HepG2 (cell line): ENCODE results near the gene SUSD3. TPM values are rescaled to one million over a fixed set of nuclear protein-coding genes. Genes with fewer than 3 reads are reported as not detected.

Experiments
- AGO1 ChIP-seq: fragments of 200-400 bp; formaldehyde crosslinking; IDR thresholded peaks from 2 replicates; pipeline ENCODE4 v1.6.1; 2017; ENCODE audit warnings: mild to moderate bottlenecking, low read depth, low read length, moderate library complexity; ENCODE audit not compliant: poor library complexity, severe bottlenecking
- ATF2 ChIP-seq: sonication (generic); formaldehyde crosslinking; IDR thresholded peaks from 2 replicates; pipeline ENCODE4 v1.4.0; 2020; ENCODE audit warnings: missing genetic modification reagents
- E2F5 ChIP-seq: sonication (generic); formaldehyde crosslinking; conservative IDR thresholded peaks from 2 replicates; pipeline ENCODE4 v1.4.0; 2020; ENCODE audit warnings: missing genetic modification reagents
- EP300 ChIP-seq, 3 experiments: sonication (generic) in 1 of 3; formaldehyde crosslinking in 1 of 3; IDR thresholded peaks; 2 replicates each; pipeline versions ENCODE4 v1.5.1 to v1.6.1; 2011 to 2020; ENCODE audit warnings: low read depth in 2 of 3, low read length in 2 of 3, borderline replicate concordance in 1 of 3, improper control_type of control experiment in 1 of 3, mild to moderate bottlenecking in 1 of 3, missing genetic modification reagents in 1 of 3, moderate library complexity in 1 of 3
- FOSL1 ChIP-seq: sonication (generic); formaldehyde crosslinking; IDR thresholded peaks from 2 replicates; pipeline ENCODE4 v1.9.0; 2021; ENCODE audit warnings: missing genetic modification reagents, borderline replicate concordance
- KLF13 ChIP-seq: sonication (generic); formaldehyde crosslinking; IDR thresholded peaks from 2 replicates; pipeline ENCODE4 v1.4.0; 2020; ENCODE audit warnings: mild to moderate bottlenecking, missing genetic modification reagents
- KLF9 ChIP-seq: IDR thresholded peaks from 2 replicates; pipeline ENCODE4 v1.6.1; 2016; ENCODE audit warnings: low read depth
- MTF2 ChIP-seq: sonication (generic); formaldehyde crosslinking; IDR thresholded peaks from 2 replicates; pipeline ENCODE4 v1.5.0; 2020; ENCODE audit warnings: missing genetic modification reagents, borderline replicate concordance
- RBM39 ChIP-seq: fragments of 200-400 bp; formaldehyde crosslinking; IDR thresholded peaks from one replicate; pipeline ENCODE4 v1.6.1; 2018; ENCODE audit warnings: antibody characterized with exemption, mild to moderate bottlenecking, low read depth, low read length; ENCODE audit not compliant: poor library complexity, severe bottlenecking
- SRSF4 ChIP-seq: fragments of 200-400 bp; formaldehyde crosslinking; IDR thresholded peaks from one replicate; pipeline ENCODE4 v1.6.1; 2018; ENCODE audit warnings: mild to moderate bottlenecking, low read depth, low read length, moderate library complexity; ENCODE audit not compliant: poor library complexity, severe bottlenecking
- ZBTB3 ChIP-seq: sonication (generic); formaldehyde crosslinking; IDR thresholded peaks from 2 replicates; pipeline ENCODE4 v1.4.0; 2020; ENCODE audit warnings: low read depth, mild to moderate bottlenecking, moderate library complexity, missing genetic modification reagents, borderline replicate concordance
- ZNF329 ChIP-seq: sonication (generic); formaldehyde crosslinking; IDR thresholded peaks from 2 replicates; pipeline ENCODE4 v1.9.0; 2021; ENCODE audit warnings: low read depth, mild to moderate bottlenecking, missing genetic modification reagents
- ZNF354B ChIP-seq: sonication (generic); formaldehyde crosslinking; IDR thresholded peaks from 2 replicates; pipeline ENCODE4 v1.8.0; 2022; ENCODE audit warnings: mild to moderate bottlenecking, missing genetic modification reagents
- ZNF556 ChIP-seq: sonication (generic); formaldehyde crosslinking; IDR thresholded peaks from 2 replicates; pipeline ENCODE4 v1.4.0; 2020; ENCODE audit warnings: mild to moderate bottlenecking, missing genetic modification reagents, borderline replicate concordance
- ZNF564 ChIP-seq: sonication (generic); formaldehyde crosslinking; IDR thresholded peaks from 2 replicates; pipeline ENCODE4 v1.8.1; 2023; ENCODE audit warnings: mild to moderate bottlenecking, missing genetic modification reagents
- ZNF674 ChIP-seq: sonication (generic); formaldehyde crosslinking; IDR thresholded peaks from 2 replicates; pipeline ENCODE4 v1.5.0; 2020; ENCODE audit warnings: low read depth, mild to moderate bottlenecking, missing genetic modification reagents
- ZNF800 ChIP-seq: sonication (generic); formaldehyde crosslinking; IDR thresholded peaks from 2 replicates; pipeline ENCODE4 v1.4.0; 2020; ENCODE audit warnings: missing genetic modification reagents
- polyA plus RNA-seq, 8 experiments: library from polyadenylated mRNA; depleted of rRNA in 3 of 8; stranded (reverse) in 7 of 8; unstranded in 1 of 8; fragments of >200 nt; fragmentation: Illumina TruSeq in 4 of 8; extraction: Trizol in 4 of 8; gene quantifications; 2 replicates each; pipeline versions ENCODE4 v1.2.1 to v1.2.3, GENCODE V29; 2011 to 2016; ENCODE audit warnings: low read depth in 4 of 8, missing spikeins in 1 of 8, mixed read lengths in 1 of 8; ENCODE audit not compliant: insufficient read depth in 1 of 8
- total RNA-seq, 5 experiments: library from RNA; depleted of rRNA; stranded (reverse); fragments of >200 nt; fragmentation: Illumina TruSeq; extraction: Trizol; gene quantifications; 2 replicates each; pipeline ENCODE4 v1.2.3, GENCODE V29; 2016; ENCODE audit warnings: low read depth in 1 of 5
- TF ChIP-seq, protein P1 (sequence below): sonication (generic); formaldehyde crosslinking; IDR thresholded peaks from 2 replicates; pipeline ENCODE4 v1.5.0; 2020; ENCODE audit warnings: mild to moderate bottlenecking, missing genetic modification reagents
- TF ChIP-seq, protein P2 (sequence below): sonication (generic); formaldehyde crosslinking; IDR thresholded peaks from 2 replicates; pipeline ENCODE4 v1.9.0; 2021; ENCODE audit warnings: missing genetic modification reagents, mild to moderate bottlenecking, borderline replicate concordance

Gene SUSD3
- total and polyA plus RNA-seq, 2 of the 13 experiments (the other 11 are each of a cell fraction or from before 2014, with no cell fraction given), result 7.0 to 9.1 TPM

GRCh38 chr9:93126825-93127368 lies 68.4 kb downstream of the SUSD3 start (continued):
- TF ChIP-seq ZNF556 (CRISPR knock-in tag), result peak; percentile 40; the same call in 1 of the 2 replicates
- no peak for TF ChIP-seq AGO1
- TF ChIP-seq FOSL1 (CRISPR knock-in tag), result no peak
- TF ChIP-seq, protein P1, sequence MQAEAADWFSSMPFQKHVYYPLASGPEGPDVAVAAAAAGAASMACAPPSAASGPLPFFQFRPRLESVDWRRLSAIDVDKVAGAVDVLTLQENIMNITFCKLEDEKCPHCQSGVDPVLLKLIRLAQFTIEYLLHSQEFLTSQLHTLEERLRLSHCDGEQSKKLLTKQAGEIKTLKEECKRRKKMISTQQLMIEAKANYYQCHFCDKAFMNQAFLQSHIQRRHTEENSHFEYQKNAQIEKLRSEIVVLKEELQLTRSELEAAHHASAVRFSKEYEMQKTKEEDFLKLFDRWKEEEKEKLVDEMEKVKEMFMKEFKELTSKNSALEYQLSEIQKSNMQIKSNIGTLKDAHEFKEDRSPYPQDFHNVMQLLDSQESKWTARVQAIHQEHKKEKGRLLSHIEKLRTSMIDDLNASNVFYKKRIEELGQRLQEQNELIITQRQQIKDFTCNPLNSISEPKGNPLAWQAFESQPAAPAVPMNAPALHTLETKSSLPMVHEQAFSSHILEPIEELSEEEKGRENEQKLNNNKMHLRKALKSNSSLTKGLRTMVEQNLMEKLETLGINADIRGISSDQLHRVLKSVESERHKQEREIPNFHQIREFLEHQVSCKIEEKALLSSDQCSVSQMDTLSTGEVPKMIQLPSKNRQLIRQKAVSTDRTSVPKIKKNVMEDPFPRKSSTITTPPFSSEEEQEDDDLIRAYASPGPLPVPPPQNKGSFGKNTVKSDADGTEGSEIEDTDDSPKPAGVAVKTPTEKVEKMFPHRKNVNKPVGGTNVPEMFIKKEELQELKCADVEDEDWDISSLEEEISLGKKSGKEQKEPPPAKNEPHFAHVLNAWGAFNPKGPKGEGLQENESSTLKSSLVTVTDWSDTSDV (CRISPR knock-in tag), result no peak
- no peak for TF ChIP-seq KLF9 (CRISPR knock-in tag)
- no peak for TF ChIP-seq ZNF674 (CRISPR knock-in tag)
- no peak for TF ChIP-seq ZNF354B (CRISPR knock-in tag)
- TF ChIP-seq ZNF800 (CRISPR knock-in tag), result no peak
- no peak for TF ChIP-seq ZBTB3
- no peak for TF ChIP-seq ZNF329 (CRISPR knock-in tag)
- no peak for TF ChIP-seq E2F5 (CRISPR knock-in tag)
- TF ChIP-seq ZNF564, result no peak
- TF ChIP-seq RBM39, result no peak
- TF ChIP-seq, protein P2, sequence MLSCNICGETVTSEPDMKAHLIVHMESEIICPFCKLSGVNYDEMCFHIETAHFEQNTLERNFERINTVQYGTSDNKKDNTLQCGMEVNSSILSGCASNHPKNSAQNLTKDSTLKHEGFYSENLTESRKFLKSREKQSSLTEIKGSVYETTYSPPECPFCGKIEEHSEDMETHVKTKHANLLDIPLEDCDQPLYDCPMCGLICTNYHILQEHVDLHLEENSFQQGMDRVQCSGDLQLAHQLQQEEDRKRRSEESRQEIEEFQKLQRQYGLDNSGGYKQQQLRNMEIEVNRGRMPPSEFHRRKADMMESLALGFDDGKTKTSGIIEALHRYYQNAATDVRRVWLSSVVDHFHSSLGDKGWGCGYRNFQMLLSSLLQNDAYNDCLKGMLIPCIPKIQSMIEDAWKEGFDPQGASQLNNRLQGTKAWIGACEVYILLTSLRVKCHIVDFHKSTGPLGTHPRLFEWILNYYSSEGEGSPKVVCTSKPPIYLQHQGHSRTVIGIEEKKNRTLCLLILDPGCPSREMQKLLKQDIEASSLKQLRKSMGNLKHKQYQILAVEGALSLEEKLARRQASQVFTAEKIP (CRISPR knock-in tag), result no peak
- TF ChIP-seq SRSF4, result no peak
- TF ChIP-seq ATF2, result peak; percentile 26; the same call in 1 of the 2 replicates
- no peak; a peak in 1 of 4 replicates for TF ChIP-seq EP300 (IDR thresholded peaks at IDR 0.05; ENCODE audit: low read depth in 2 of 2, low read length in 2 of 2)
- TF ChIP-seq EP300 (CRISPR knock-in tag; IDR thresholded peaks at IDR 0.05; ENCODE audit: borderline replicate concordance), result no peak
- no peak for TF ChIP-seq KLF13 (CRISPR knock-in tag)
- no peak for TF ChIP-seq MTF2 (CRISPR knock-in tag)
